ENCODE results near the gene RCSD1.
"Not testable (repeated sequence)": the region's sequence is repeated elsewhere in the genome, so short reads cannot be mapped to it uniquely, and the experiment has no call there.

The RCSD1 gene

GRCh38 chr1:167717351-167717750, 87.3 kb downstream of the RCSD1 start:
- no peak overlapping the region for H3K9ac ChIP-seq
- H3K27me3 ChIP-seq (ENCODE audit: control insufficient read depth, insufficient read depth, low read length), result no peaks in the 10 kb centered on the region
- H3K9me3 ChIP-seq (ENCODE audit: control insufficient read depth, low read length), result no peaks in the 10 kb centered on the region
- no peak overlapping the region for H2AFZ ChIP-seq
- no peak overlapping the region for H3K4me3 ChIP-seq (ENCODE audit: low read depth, low read length)
- peaks cover 3% of the 10 kb centered on the region for H3K79me2 ChIP-seq
- no peaks in the 10 kb centered on the region for H3K4me1 ChIP-seq
- H3K36me3 ChIP-seq (ENCODE audit: control insufficient read depth, insufficient read depth, low read length), result no peaks in the 10 kb centered on the region
- H3K27ac ChIP-seq, result no peak overlapping the region
- no peak for TF ChIP-seq CTCF (IDR thresholded peaks at IDR 0.05)
- no peak overlapping the region for H3K4me2 ChIP-seq (ENCODE audit: low read length)

GRCh38 chr1:167718914-167719691, 89.1 kb downstream of the RCSD1 start:
- Histone ChIP-seq H3K36me3 (ENCODE audit: control insufficient read depth, insufficient read depth, low read length) (no peaks in the 10 kb centered on the region), H3K4me3 (ENCODE audit: low read depth, low read length) (no peak overlapping the region), H3K4me1 (peaks cover 6% of the 10 kb centered on the region), H3K27me3 (ENCODE audit: control insufficient read depth, insufficient read depth, low read length) (no peaks in the 10 kb centered on the region), H3K27ac (no peak overlapping the region), H2AFZ (no peak overlapping the region), H3K79me2 (peaks cover 12% of the 10 kb centered on the region), H3K9ac (no peak overlapping the region), H3K4me2 (ENCODE audit: low read length) (no peak overlapping the region), H3K9me3 (ENCODE audit: control insufficient read depth, low read length) (no peaks in the 10 kb centered on the region)
- no peak for TF ChIP-seq CTCF (IDR thresholded peaks at IDR 0.05)

- H3K4me3 ChIP-seq (ENCODE audit: low read depth, low read length); H3K27me3 ChIP-seq (ENCODE audit: control insufficient read depth, insufficient read depth, low read length); H3K4me1 ChIP-seq; H3K36me3 ChIP-seq (ENCODE audit: control insufficient read depth, insufficient read depth, low read length); H3K9me3 ChIP-seq (ENCODE audit: control insufficient read depth, low read length); H3K27ac ChIP-seq; H3K9ac ChIP-seq; H2AFZ ChIP-seq; H3K4me2 ChIP-seq (ENCODE audit: low read length): not testable (repeated sequence)
- peaks cover 19% of the 10 kb centered on the region for H3K79me2 ChIP-seq
These were observed 89.8 kb downstream of the RCSD1 start for GRCh38 chr1:167719715-167720421.

- peak overlapping the region; percentile 61 for H3K27ac ChIP-seq
- H3K4me1 ChIP-seq, result peaks cover 7% of the 10 kb centered on the region
- H3K27me3 ChIP-seq (ENCODE audit: control insufficient read depth, insufficient read depth, low read length), result no peaks in the 10 kb centered on the region
- H3K9ac ChIP-seq, result no peak overlapping the region
- peak overlapping the region; percentile 88 for H2AFZ ChIP-seq
- no peaks in the 10 kb centered on the region for H3K9me3 ChIP-seq (ENCODE audit: control insufficient read depth, low read length)
- peak; percentile 15 for TF ChIP-seq CTCF (IDR thresholded peaks at IDR 0.05)
- peak overlapping the region; percentile 85 for H3K4me2 ChIP-seq (ENCODE audit: low read length)
- peaks cover 19% of the 10 kb centered on the region for H3K79me2 ChIP-seq
- H3K36me3 ChIP-seq (ENCODE audit: control insufficient read depth, insufficient read depth, low read length), result no peaks in the 10 kb centered on the region
- peak overlapping the region; percentile 85 for H3K4me3 ChIP-seq (ENCODE audit: low read depth, low read length)
These were observed 91.1 kb downstream of the RCSD1 start for GRCh38 chr1:167720965-167721616.

GRCh38 chr1:167721617-167722151, 91.7 kb downstream of the RCSD1 start, which contains the start of gene MPZL1:
Gene MPZL1, plus strand, starts transcription at chr1:167721982. Its CDS starts 170 bp downstream, at chr1:167722152.
- no peak for TF ChIP-seq CTCF (IDR thresholded peaks at IDR 0.05)

More at GRCh38 chr1:167721617-167722151, 91.7 kb downstream of the RCSD1 start, which contains the start of gene MPZL1:
- Histone ChIP-seq H3K27me3 (ENCODE audit: control insufficient read depth, insufficient read depth, low read length) (no peaks in the 10 kb centered on the region), H2AFZ (peak within 1 kb of the TSS; percentile 88), H3K4me2 (ENCODE audit: low read length) (peak within 1 kb of the TSS; percentile 85), H3K9ac (peak within 1 kb of the TSS; percentile 72), H3K79me2 (peaks cover 19% of the 10 kb centered on the region), H3K4me1 (peaks cover 7% of the 10 kb centered on the region), H3K27ac (peak within 1 kb of the TSS; percentile 61), H3K36me3 (ENCODE audit: control insufficient read depth, insufficient read depth, low read length) (no peaks in the 10 kb centered on the region), H3K9me3 (ENCODE audit: control insufficient read depth, low read length) (no peaks in the 10 kb centered on the region), H3K4me3 (ENCODE audit: low read depth, low read length) (peak within 1 kb of the TSS; percentile 85)
